CD14-positive monocyte (primary cell): ENCODE data around the gene GALNT15. TPM values are rescaled to one million over a fixed set of nuclear protein-coding genes. Genes with fewer than 3 reads are reported as not detected.

Experiments used
- DNase-seq, 3 donors: peaks; one replicate each; pipeline ENCODE4 v3.0.0-alpha.2; 2011 to 2022
- H2AFZ ChIP-seq: 2 replicates; pipeline ENCODE4 v1.6.0; 2012; ENCODE audit warnings: mild to moderate bottlenecking, low read depth, low read length, inconsistent platforms; ENCODE audit not compliant: insufficient read depth, poor library complexity, severe bottlenecking
- H3K27ac ChIP-seq, 2 donors: 1 replicate in 1 of 2; 2 replicates in 1 of 2; pipeline ENCODE4 v1.5.1; 2012 to 2013; ENCODE audit warnings: low read length in 2 of 2, control low read depth in 1 of 2, inconsistent platforms in 1 of 2, low read depth in 1 of 2, mild to moderate bottlenecking in 1 of 2
- H3K27me3 ChIP-seq, 2 donors: one replicate each; pipeline versions ENCODE4 v1.6.0 to v1.6.1; 2011 to 2013; ENCODE audit warnings: low read length in 2 of 2; ENCODE audit not compliant: control insufficient read depth in 2 of 2, insufficient read depth in 2 of 2
- H3K36me3 ChIP-seq, 2 donors: replicated peaks in 1 of 2; 1 replicate in 1 of 2; 2 replicates in 1 of 2; pipeline versions ENCODE4 v1.5.1 to v1.6.1; 2012 to 2013; ENCODE audit warnings: low read length in 2 of 2, control low read depth in 1 of 2, inconsistent platforms in 1 of 2, mild to moderate bottlenecking in 1 of 2; ENCODE audit not compliant: insufficient read depth in 2 of 2, control insufficient read depth in 1 of 2
- H3K4me1 ChIP-seq, 2 donors: 1 replicate in 1 of 2; 2 replicates in 1 of 2; pipeline versions ENCODE4 v1.5.1 to v1.6.1; 2012 to 2013; ENCODE audit warnings: low read length in 2 of 2, control low read depth in 1 of 2, inconsistent platforms in 1 of 2, mild to moderate bottlenecking in 1 of 2, moderate library complexity in 1 of 2; ENCODE audit not compliant: insufficient read depth in 2 of 2, control insufficient read depth in 1 of 2
- H3K4me2 ChIP-seq: replicated peaks from 2 replicates; pipeline ENCODE3; 2012; ENCODE audit warnings: low read length, moderate library complexity, mild to moderate bottlenecking; ENCODE audit not compliant: poor library complexity, severe bottlenecking; ENCODE audit errors: extremely low read depth
- H3K4me3 ChIP-seq, 3 experiments: fragments of 200-600 bp in 1 of 3; sonication (generic) in 1 of 3; replicated peaks in 1 of 3; 1 replicate in 2 of 3; 2 replicates in 1 of 3; pipeline ENCODE4 v1.5.1; 2011 to 2013; ENCODE audit warnings: low read length in 3 of 3, mild to moderate bottlenecking in 3 of 3, control low read depth in 2 of 3, low read depth in 2 of 3, inconsistent platforms in 1 of 3, moderate library complexity in 1 of 3
- H3K79me2 ChIP-seq: 2 replicates; pipeline ENCODE4 v1.6.0; 2012; ENCODE audit warnings: mild to moderate bottlenecking, control low read depth, inconsistent platforms, low read length, moderate library complexity; ENCODE audit not compliant: insufficient read depth
- H3K9ac ChIP-seq: 2 replicates; pipeline ENCODE4 v1.6.0; 2017; ENCODE audit warnings: low read length, mild to moderate bottlenecking; ENCODE audit not compliant: insufficient read depth, poor library complexity, severe bottlenecking
- H3K9me3 ChIP-seq, 2 donors: replicated peaks in 1 of 2; 1 replicate in 1 of 2; 2 replicates in 1 of 2; pipeline versions ENCODE4 v1.5.1 to v1.6.1; 2012 to 2013; ENCODE audit warnings: low read length in 2 of 2, control low read depth in 1 of 2; ENCODE audit not compliant: control insufficient read depth in 1 of 2, insufficient read depth in 1 of 2
- H4K20me1 ChIP-seq: 2 replicates; pipeline ENCODE4 v1.6.0; 2012; ENCODE audit warnings: mild to moderate bottlenecking, low read length, control low read depth, moderate library complexity; ENCODE audit not compliant: insufficient read depth
- H3K27ac Mint-ChIP-seq, 7 donors: one replicate each; pipeline ENCODE4 v1.8.0; 2020; ENCODE audit warnings: mild to moderate bottlenecking in 7 of 7, mixed read lengths in 7 of 7, moderate library complexity in 6 of 7, inconsistent platforms in 2 of 7
- H3K27me3 Mint-ChIP-seq, 3 donors: one replicate each; pipeline ENCODE4 v1.8.0; 2021 to 2022; ENCODE audit warnings: low read depth in 3 of 3, mild to moderate bottlenecking in 3 of 3, mixed read lengths in 3 of 3, moderate library complexity in 3 of 3, inconsistent platforms in 1 of 3
- H3K36me3 Mint-ChIP-seq, 2 donors: one replicate each; pipeline ENCODE4 v1.8.0; 2020; ENCODE audit warnings: mixed read lengths in 2 of 2, inconsistent platforms in 1 of 2, mild to moderate bottlenecking in 1 of 2
- H3K4me1 Mint-ChIP-seq: one replicate; pipeline ENCODE4 v1.8.0; 2020; ENCODE audit warnings: mild to moderate bottlenecking, mixed read lengths
- H3K4me3 Mint-ChIP-seq, 2 donors: one replicate each; pipeline ENCODE4 v1.8.0; 2020; ENCODE audit warnings: mild to moderate bottlenecking in 2 of 2, mixed read lengths in 2 of 2, moderate library complexity in 1 of 2
- H3K9me3 Mint-ChIP-seq, 7 donors: one replicate each; pipeline ENCODE4 v1.8.0; 2020 to 2022; ENCODE audit warnings: mixed read lengths in 7 of 7, mild to moderate bottlenecking in 6 of 7, moderate library complexity in 6 of 7, inconsistent platforms in 2 of 7
- WGBS: methylation state at CpG from one replicate; pipeline ENCODE4 v1.1.5; 2013; ENCODE audit warnings: missing lambda C conversion rate; ENCODE audit not compliant: insufficient coverage; 5-methylcytosine and 5-hydroxymethylcytosine counted together
- intact Hi-C, 2 donors: fragments of 100-400 bp; cut with micrococcal nuclease; formaldehyde crosslinking; loops; one replicate each; pipeline versions ENCODE4 v1.15.0 to v1.15.1; 2023
- polyA plus RNA-seq, 3 donors: library from polyadenylated mRNA; depleted of rRNA in 1 of 3; unstranded in 2 of 3; stranded (reverse) in 1 of 3; fragments of 300-500 nt in 2 of 3; fragments of >200 nt in 1 of 3; fragmentation: Illumina TruSeq in 2 of 3; gene quantifications; 1 replicate in 2 of 3; 2 replicates in 1 of 3; pipeline ENCODE4 v1.2.3, GENCODE V29; 2012 to 2021
- TF ChIP-seq, protein P1 (sequence below): fragments of 200-600 bp; IDR thresholded peaks from one replicate; pipeline ENCODE4 v1.8.0; 2022; ENCODE audit warnings: antibody characterized with exemption, mild to moderate bottlenecking

The GALNT15 gene
- polyA plus RNA-seq, 3 donors: not detected

DNA sequence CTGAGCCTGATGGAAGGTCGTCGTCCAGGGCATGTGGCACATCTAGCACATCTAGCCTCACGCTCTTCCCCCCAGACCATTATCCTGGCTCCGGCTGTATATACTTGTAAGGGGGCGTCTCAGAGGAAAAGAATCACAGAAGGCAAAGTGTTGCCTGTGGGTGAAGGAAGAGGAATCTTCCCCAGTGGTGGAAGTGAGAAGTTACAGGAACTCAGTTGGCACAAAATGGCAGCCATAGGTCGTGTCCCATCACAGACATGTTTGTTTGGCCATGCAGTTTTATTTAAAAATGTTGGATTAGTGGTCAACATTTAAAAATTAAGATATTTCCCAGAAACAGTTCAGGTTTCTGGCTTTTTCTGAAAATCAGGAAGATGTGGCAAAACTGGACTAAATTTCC lies 13.6 kb downstream of the GALNT15 start:
- intact Hi-C loops: no loop called here
- TF ChIP-seq, protein P1, sequence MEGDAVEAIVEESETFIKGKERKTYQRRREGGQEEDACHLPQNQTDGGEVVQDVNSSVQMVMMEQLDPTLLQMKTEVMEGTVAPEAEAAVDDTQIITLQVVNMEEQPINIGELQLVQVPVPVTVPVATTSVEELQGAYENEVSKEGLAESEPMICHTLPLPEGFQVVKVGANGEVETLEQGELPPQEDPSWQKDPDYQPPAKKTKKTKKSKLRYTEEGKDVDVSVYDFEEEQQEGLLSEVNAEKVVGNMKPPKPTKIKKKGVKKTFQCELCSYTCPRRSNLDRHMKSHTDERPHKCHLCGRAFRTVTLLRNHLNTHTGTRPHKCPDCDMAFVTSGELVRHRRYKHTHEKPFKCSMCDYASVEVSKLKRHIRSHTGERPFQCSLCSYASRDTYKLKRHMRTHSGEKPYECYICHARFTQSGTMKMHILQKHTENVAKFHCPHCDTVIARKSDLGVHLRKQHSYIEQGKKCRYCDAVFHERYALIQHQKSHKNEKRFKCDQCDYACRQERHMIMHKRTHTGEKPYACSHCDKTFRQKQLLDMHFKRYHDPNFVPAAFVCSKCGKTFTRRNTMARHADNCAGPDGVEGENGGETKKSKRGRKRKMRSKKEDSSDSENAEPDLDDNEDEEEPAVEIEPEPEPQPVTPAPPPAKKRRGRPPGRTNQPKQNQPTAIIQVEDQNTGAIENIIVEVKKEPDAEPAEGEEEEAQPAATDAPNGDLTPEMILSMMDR: no peak
- no peak for DNase-seq
- Mint-ChIP-seq H3K27me3 (peaks cover 2 to 3% (median 2%) of the 10 kb centered on the region in 3 donors), H3K4me3 (no peak overlapping the region), H3K4me1 (no peaks in the 10 kb centered on the region), H3K27ac (peak overlapping the region in 1 of 7 donors; percentile 23), H3K36me3 (no peaks in the 10 kb centered on the region), H3K9me3 (no peaks in the 10 kb centered on the region)
- no peak overlapping the region for H3K4me3 ChIP-seq
- no peak overlapping the region for H2AFZ ChIP-seq
- no peaks in the 10 kb centered on the region for H3K36me3 ChIP-seq
- H3K9ac ChIP-seq: no peak overlapping the region
- H4K20me1 ChIP-seq: no peaks in the 10 kb centered on the region
- H3K79me2 ChIP-seq: no peaks in the 10 kb centered on the region
- no peak overlapping the region for H3K4me2 ChIP-seq
- H3K4me1 ChIP-seq: no peaks in the 10 kb centered on the region
- no peak overlapping the region for H3K27ac ChIP-seq
- H3K27me3 ChIP-seq: no peaks in the 10 kb centered on the region
- no peaks in the 10 kb centered on the region for H3K9me3 ChIP-seq
- no CpG with 5 or more reads among the region's 6 CpGs for WGBS

DNA sequence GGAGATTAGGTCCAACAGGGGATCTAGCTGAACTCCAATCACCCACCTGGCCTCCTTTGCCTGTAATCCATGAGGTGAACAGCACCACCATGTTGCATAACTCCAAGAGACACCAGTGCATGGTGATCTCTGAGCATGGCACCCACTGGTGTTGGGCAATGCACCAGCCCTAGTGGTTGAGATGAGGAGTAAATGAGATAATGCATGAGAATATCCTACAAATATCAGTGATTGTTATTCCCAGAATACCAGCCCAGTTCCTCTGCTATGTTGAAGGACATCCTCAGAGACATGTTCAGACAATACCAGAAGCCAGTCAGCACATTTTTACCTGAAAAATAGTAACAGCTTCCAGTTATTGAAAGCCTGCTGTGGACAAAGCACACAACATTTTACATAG lies 14.7 kb downstream of the GALNT15 start:
- Histone ChIP-seq H3K9me3 (no peaks in the 10 kb centered on the region), H3K27ac (no peak overlapping the region), H3K27me3 (no peaks in the 10 kb centered on the region), H2AFZ (no peak overlapping the region), H3K36me3 (no peaks in the 10 kb centered on the region), H3K4me2 (no peak overlapping the region), H3K79me2 (no peaks in the 10 kb centered on the region), H3K9ac (no peak overlapping the region), H3K4me3 (no peak overlapping the region), H4K20me1 (no peaks in the 10 kb centered on the region), H3K4me1 (no peaks in the 10 kb centered on the region)
- Mint-ChIP-seq H3K9me3 (no peaks in the 10 kb centered on the region), H3K36me3 (no peaks in the 10 kb centered on the region), H3K27ac (peak overlapping the region in 1 of 7 donors; percentile 10), H3K27me3 (peaks cover 2 to 3% (median 2%) of the 10 kb centered on the region in 3 donors), H3K4me3 (no peak overlapping the region), H3K4me1 (no peaks in the 10 kb centered on the region)
- TF ChIP-seq, protein P1: no peak
- intact Hi-C loops: no loop called here
- DNase-seq: no peak
